Aorta (tissue), 5 donors: Measurements from ENCODE around the gene PKP2. TPM values are rescaled to one million over a fixed set of nuclear protein-coding genes. Genes with fewer than 3 reads are reported as not detected.
A peak's percentile ranks its signal among the peaks of the same experiment; 100 is the strongest.
"Not testable (repeated sequence)": the region's sequence is repeated elsewhere in the genome, so short reads cannot be mapped to it uniquely, and the experiment has no call there.

Experiments used
- ATAC-seq: fragments of 200-7000 bp; cut with Tn5 transposase; one replicate; pipeline ENCODE4 v1.9.1; 2022; ENCODE audit warnings: moderate library complexity; ENCODE audit not compliant: low FRiP score
- DNase-seq, 2 donors: peaks; one replicate each; pipeline ENCODE4 v3.0.0-alpha.2; 2020
- H3K27ac ChIP-seq, 2 donors: one replicate each; pipeline ENCODE4 v1.5.1; 2013; ENCODE audit warnings: low read length in 2 of 2, mild to moderate bottlenecking in 2 of 2, moderate library complexity in 2 of 2, control low read depth in 1 of 2, inconsistent platforms in 1 of 2, low read depth in 1 of 2
- H3K27me3 ChIP-seq, 2 donors: one replicate each; pipeline ENCODE4 v1.6.1; 2013; ENCODE audit warnings: control low read depth in 1 of 2, low read length in 1 of 2, mild to moderate bottlenecking in 1 of 2, moderate library complexity in 1 of 2; ENCODE audit not compliant: insufficient read depth in 2 of 2, control insufficient read depth in 1 of 2
- H3K36me3 ChIP-seq, 2 donors: one replicate each; pipeline ENCODE4 v1.6.1; 2013; ENCODE audit warnings: control low read depth in 1 of 2, low read length in 1 of 2, mild to moderate bottlenecking in 1 of 2; ENCODE audit not compliant: insufficient read depth in 2 of 2, control insufficient read depth in 1 of 2
- H3K4me1 ChIP-seq, 2 donors: one replicate each; pipeline ENCODE4 v1.6.1; 2013; ENCODE audit warnings: low read length in 2 of 2, control low read depth in 1 of 2, mild to moderate bottlenecking in 1 of 2, moderate library complexity in 1 of 2; ENCODE audit not compliant: insufficient read depth in 2 of 2, control insufficient read depth in 1 of 2
- H3K4me3 ChIP-seq, 2 donors: one replicate each; pipeline ENCODE4 v1.5.1; 2013; ENCODE audit warnings: low read length in 2 of 2, control low read depth in 1 of 2, mild to moderate bottlenecking in 1 of 2
- H3K9me3 ChIP-seq: one replicate; pipeline ENCODE4 v1.6.1; 2013; ENCODE audit warnings: mild to moderate bottlenecking, low read length; ENCODE audit not compliant: control insufficient read depth
- WGBS, 2 donors: extraction: QIAGEN DNeasy Blood & Tissue Kit; methylation state at CpG; one replicate each; pipeline ENCODE4 v1.1.7; 2013; 5-methylcytosine and 5-hydroxymethylcytosine counted together
- intact Hi-C, 2 donors: fragments of 100-400 bp; cut with DNase I; formaldehyde crosslinking; loops; one replicate each; pipeline versions ENCODE4 v1.14.2 to v1.15.0; 2022
- polyA plus RNA-seq, 2 donors: library from polyadenylated mRNA; stranded (reverse); fragments of 200-250 nt; gene quantifications; one replicate each; pipeline ENCODE4 v1.2.3, GENCODE V29; 2013
- total RNA-seq, 2 donors: library from RNA; stranded (reverse); fragmentation: NEBNext Ultra II Directional; extraction: Animal tissue kit (Norgen Biotek cat#: 25700); gene quantifications; one replicate each; pipeline ENCODE4 v1.2.1, GENCODE V29; 2021
- donor health status: healthy with polysubstance abuse.
- donor health status: Bipolar disorder and iron deficiency.
- donor health status: DM: no; HTN: no; CAD: no.
- donor health status: DM: no; HTN: no; CAD: no.
- donor health status: DM: yes; HTN: yes; CAD: no.

Gene PKP2
- total and polyA plus RNA-seq, 4 donors = 0.38 to 4.4 (median 1.1) TPM

GRCh38 chr12:32901553-32901952 is 5.0 kb upstream of the PKP2 start:
- intact Hi-C loops = no loop called here
- DNase-seq (no peak), ATAC-seq (no peak)
- no peak overlapping the region for H3K4me3 ChIP-seq
- H3K36me3 ChIP-seq = no peaks in the 10 kb centered on the region
- no peak overlapping the region for H3K27ac ChIP-seq
- 47 to 50% methylated on average over 4 of the region's 4 CpGs for WGBS, 2 donors
- H3K9me3 ChIP-seq = no peaks in the 10 kb centered on the region
- no peaks in the 10 kb centered on the region for H3K4me1 ChIP-seq
- H3K27me3 ChIP-seq = no peaks in the 10 kb centered on the region

GRCh38 chr12:32897687-32898573 is 1.4 kb upstream of the PKP2 start:
- intact Hi-C loops = no loop called here
- ATAC-seq = no peak
- Histone ChIP-seq H3K9me3 (no peaks in the 10 kb centered on the region), H3K4me1 (no peaks in the 10 kb centered on the region), H3K27me3 (no peaks in the 10 kb centered on the region), H3K27ac (no peak overlapping the region), H3K4me3 (no peak overlapping the region), H3K36me3 (no peaks in the 10 kb centered on the region)
- DNase-seq = no peak
- WGBS, 2 donors = 83 to 86% methylated on average over 10 of the region's 10 CpGs

- no peaks in the 10 kb centered on the region for H3K27me3 ChIP-seq
- DNase-seq = no peak
- no peaks in the 10 kb centered on the region for H3K4me1 ChIP-seq
- no peaks in the 10 kb centered on the region for H3K9me3 ChIP-seq
- ATAC-seq = no peak
- intact Hi-C loops = no loop called here
- no peaks in the 10 kb centered on the region for H3K36me3 ChIP-seq
- H3K4me3 ChIP-seq = peak overlapping the region in 1 of 2 donors; percentile 34
- 4 to 6% methylated on average over 6 of the region's 6 CpGs for WGBS, 2 donors
- no peak overlapping the region for H3K27ac ChIP-seq
These were observed 669 bp upstream of the PKP2 start for GRCh38 chr12:32897281-32897610.

GRCh38 chr12:32895688-32896431 is 717 bp downstream of the PKP2 start:
- intact Hi-C loops = no loop called here
- Histone ChIP-seq H3K36me3 (no peaks in the 10 kb centered on the region), H3K4me1 (no peaks in the 10 kb centered on the region), H3K4me3 (peak overlapping the region; percentile 14 to 34), H3K27me3 (no peaks in the 10 kb centered on the region), H3K27ac (no peak overlapping the region), H3K9me3 (no peaks in the 10 kb centered on the region)
- ATAC-seq (no peak), DNase-seq (no peak)
- 9 to 10% methylated on average over 28 of the region's 28 CpGs for WGBS, 2 donors

GRCh38 chr12:32894566-32894965 is 2.0 kb downstream of the PKP2 start:
- H3K27me3 ChIP-seq = no peaks in the 10 kb centered on the region
- ATAC-seq (no peak), DNase-seq (no peak)
- H3K4me3 ChIP-seq = no peak overlapping the region
- no peaks in the 10 kb centered on the region for H3K9me3 ChIP-seq
- 89 to 92% methylated on average over 2 of the region's 2 CpGs for WGBS, 2 donors
- intact Hi-C loops = no loop called here
- H3K4me1 ChIP-seq = no peaks in the 10 kb centered on the region
- no peak overlapping the region for H3K27ac ChIP-seq
- H3K36me3 ChIP-seq = no peaks in the 10 kb centered on the region

- H3K36me3 ChIP-seq = no peaks in the 10 kb centered on the region
- no peaks in the 10 kb centered on the region for H3K9me3 ChIP-seq
- intact Hi-C loops = no loop called here
- 52 to 56% methylated on average over 2 of the region's 2 CpGs for WGBS, 2 donors
- H3K4me3 ChIP-seq = no peak overlapping the region
- H3K27me3 ChIP-seq = no peaks in the 10 kb centered on the region
- H3K27ac ChIP-seq = no peak overlapping the region
- no peaks in the 10 kb centered on the region for H3K4me1 ChIP-seq
- no peak for ATAC-seq
- DNase-seq = no peak
These were observed 3.1 kb downstream of the PKP2 start for GRCh38 chr12:32893458-32893857.

GRCh38 chr12:32893043-32893442 is 3.5 kb downstream of the PKP2 start:
- H3K27ac ChIP-seq = no peak overlapping the region
- no peaks in the 10 kb centered on the region for H3K4me1 ChIP-seq
- 29 to 32% methylated on average over 2 of the region's 2 CpGs for WGBS, 2 donors
- no peaks in the 10 kb centered on the region for H3K9me3 ChIP-seq
- no peaks in the 10 kb centered on the region for H3K27me3 ChIP-seq
- no peaks in the 10 kb centered on the region for H3K36me3 ChIP-seq
- no peak overlapping the region for H3K4me3 ChIP-seq
- intact Hi-C loops = no loop called here
- DNase-seq = no peak
- no peak for ATAC-seq

GRCh38 chr12:32892369-32892768 is 4.2 kb downstream of the PKP2 start:
- 87 to 94% methylated on average over 3 of the region's 3 CpGs for WGBS, 2 donors
- ATAC-seq, intact Hi-C loops, DNase-seq, H3K9me3 ChIP-seq, H3K4me1 ChIP-seq, H3K4me3 ChIP-seq, H3K27me3 ChIP-seq, H3K36me3 ChIP-seq, H3K27ac ChIP-seq: not testable (repeated sequence)

GRCh38 chr12:32891956-32892355 is 4.6 kb downstream of the PKP2 start:
- ATAC-seq (no peak), DNase-seq (no peak)
- 73 to 77% methylated on average over 5 of the region's 5 CpGs for WGBS, 2 donors
- intact Hi-C loops = no loop called here
- Histone ChIP-seq H3K36me3 (no peaks in the 10 kb centered on the region), H3K4me1 (no peaks in the 10 kb centered on the region), H3K27ac (no peak overlapping the region), H3K4me3 (no peak overlapping the region), H3K27me3 (no peaks in the 10 kb centered on the region), H3K9me3 (no peaks in the 10 kb centered on the region)
